Neural crest cell (in vitro differentiated cells): Measurements from ENCODE around the gene BHMT. TPM values are rescaled to one million over a fixed set of nuclear protein-coding genes. Genes with fewer than 3 reads are reported as not detected.
A peak's percentile ranks its signal among the peaks of the same experiment; 100 is the strongest.

Experiments used
- DNase-seq: peaks from one replicate; pipeline ENCODE4 v3.0.0; 2021; ENCODE audit warnings: low read depth, mixed read lengths, low spot score
- H3K27ac Mint-ChIP-seq: one replicate; pipeline ENCODE4 v1.8.0; 2021; ENCODE audit warnings: mild to moderate bottlenecking, mixed read lengths; ENCODE audit not compliant: unreplicated experiment
- H3K27me3 Mint-ChIP-seq: 2 replicates; pipeline ENCODE4 v1.8.0; 2021; ENCODE audit warnings: low read depth, mild to moderate bottlenecking, mixed read lengths
- H3K36me3 Mint-ChIP-seq: 2 replicates; pipeline ENCODE4 v1.8.0; 2021; ENCODE audit warnings: low read depth, mild to moderate bottlenecking, mixed read lengths
- H3K4me1 Mint-ChIP-seq: 2 replicates; pipeline ENCODE4 v1.8.0; 2021; ENCODE audit warnings: mixed read lengths
- H3K4me3 Mint-ChIP-seq: one replicate; pipeline ENCODE4 v1.8.0; 2021; ENCODE audit warnings: mild to moderate bottlenecking, mixed read lengths
- H3K9me3 Mint-ChIP-seq: 2 replicates; pipeline ENCODE4 v1.8.0; 2021; ENCODE audit warnings: mixed read lengths
- total RNA-seq: library from RNA; stranded (reverse); gene quantifications from 2 replicates; pipeline ENCODE4 v1.2.1, GENCODE V29; 2021
- TF ChIP-seq, protein P1 (sequence below): fragments of 200-600 bp; sonication (generic); conservative IDR thresholded peaks from 2 replicates; pipeline ENCODE4 v1.5.0; 2021; ENCODE audit warnings: antibody characterized with exemption, mild to moderate bottlenecking

The BHMT gene
- total RNA-seq, 1 donor from 2014 or later, result not detected

DNA sequence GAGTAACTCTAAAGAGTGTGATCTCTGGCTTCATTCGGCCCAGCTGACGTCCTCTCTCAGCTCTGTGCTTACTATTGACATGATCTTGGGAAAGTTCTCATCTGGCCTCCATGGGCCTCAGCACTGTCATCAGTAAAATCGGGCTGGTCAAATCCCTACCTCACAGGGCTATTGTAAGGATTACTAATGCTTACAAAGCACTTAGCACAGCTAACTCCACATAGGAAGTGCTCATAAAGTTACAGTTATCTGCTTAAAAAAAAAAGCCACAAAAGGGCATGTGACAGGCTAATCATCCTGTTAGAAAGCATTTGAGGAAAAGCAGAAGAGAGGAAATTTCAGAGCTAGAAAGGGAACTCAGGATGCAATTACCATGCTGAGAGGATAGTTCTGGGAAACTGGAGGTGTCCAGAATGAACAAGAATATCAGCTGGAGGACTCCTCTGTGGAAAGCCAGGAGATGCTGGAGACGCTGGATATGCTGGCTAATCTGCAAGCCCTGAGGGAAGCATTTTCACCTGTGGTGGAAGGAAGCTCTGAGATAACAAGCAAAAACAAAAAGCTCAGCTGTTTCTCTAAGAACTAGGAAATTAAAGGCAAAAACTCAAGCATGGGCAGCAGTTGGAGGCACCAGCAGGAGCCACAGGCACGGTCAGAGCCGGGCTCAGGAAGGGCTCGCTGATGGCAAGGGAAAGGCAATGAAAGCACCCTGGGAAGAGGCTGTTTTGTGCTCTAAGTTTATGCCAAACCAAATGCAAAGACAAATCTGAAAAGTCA, 4.4 kb upstream of the BHMT start:
- no peak for DNase-seq
- Mint-ChIP-seq H3K36me3 (no peaks in the 10 kb centered on the region), H3K9me3 (no peaks in the 10 kb centered on the region), H3K4me1 (peaks cover 3% of the 10 kb centered on the region), H3K27me3 (peaks cover 74% of the 10 kb centered on the region), H3K4me3 (no peak overlapping the region), H3K27ac (no peak overlapping the region)
- TF ChIP-seq, protein P1, sequence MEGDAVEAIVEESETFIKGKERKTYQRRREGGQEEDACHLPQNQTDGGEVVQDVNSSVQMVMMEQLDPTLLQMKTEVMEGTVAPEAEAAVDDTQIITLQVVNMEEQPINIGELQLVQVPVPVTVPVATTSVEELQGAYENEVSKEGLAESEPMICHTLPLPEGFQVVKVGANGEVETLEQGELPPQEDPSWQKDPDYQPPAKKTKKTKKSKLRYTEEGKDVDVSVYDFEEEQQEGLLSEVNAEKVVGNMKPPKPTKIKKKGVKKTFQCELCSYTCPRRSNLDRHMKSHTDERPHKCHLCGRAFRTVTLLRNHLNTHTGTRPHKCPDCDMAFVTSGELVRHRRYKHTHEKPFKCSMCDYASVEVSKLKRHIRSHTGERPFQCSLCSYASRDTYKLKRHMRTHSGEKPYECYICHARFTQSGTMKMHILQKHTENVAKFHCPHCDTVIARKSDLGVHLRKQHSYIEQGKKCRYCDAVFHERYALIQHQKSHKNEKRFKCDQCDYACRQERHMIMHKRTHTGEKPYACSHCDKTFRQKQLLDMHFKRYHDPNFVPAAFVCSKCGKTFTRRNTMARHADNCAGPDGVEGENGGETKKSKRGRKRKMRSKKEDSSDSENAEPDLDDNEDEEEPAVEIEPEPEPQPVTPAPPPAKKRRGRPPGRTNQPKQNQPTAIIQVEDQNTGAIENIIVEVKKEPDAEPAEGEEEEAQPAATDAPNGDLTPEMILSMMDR, result no peak

DNA sequence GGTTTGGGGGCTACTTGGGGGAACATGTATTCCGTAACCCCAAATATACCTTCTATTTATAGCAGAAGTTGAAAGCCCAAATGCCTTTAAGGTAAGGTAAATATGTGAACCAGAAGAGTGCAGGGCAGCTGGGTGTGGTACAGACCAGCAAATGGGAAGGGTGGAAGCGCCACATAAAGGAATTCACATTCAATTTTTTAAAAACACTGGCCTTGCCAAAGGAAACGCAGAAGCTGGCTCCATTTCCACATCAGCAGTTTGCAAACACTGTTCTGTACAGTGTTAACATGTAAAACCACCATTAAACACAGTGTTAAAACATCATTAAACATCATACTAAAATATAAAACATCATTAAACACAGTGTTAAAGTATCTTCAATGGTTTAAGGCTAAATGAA, 3.5 kb upstream of the BHMT start:
- Mint-ChIP-seq H3K9me3 (no peaks in the 10 kb centered on the region), H3K27me3 (peaks cover 80% of the 10 kb centered on the region), H3K4me3 (no peak overlapping the region), H3K4me1 (peaks cover 6% of the 10 kb centered on the region), H3K27ac (no peak overlapping the region), H3K36me3 (no peaks in the 10 kb centered on the region)
- no peak for DNase-seq
- TF ChIP-seq, protein P1, result no peak

DNA sequence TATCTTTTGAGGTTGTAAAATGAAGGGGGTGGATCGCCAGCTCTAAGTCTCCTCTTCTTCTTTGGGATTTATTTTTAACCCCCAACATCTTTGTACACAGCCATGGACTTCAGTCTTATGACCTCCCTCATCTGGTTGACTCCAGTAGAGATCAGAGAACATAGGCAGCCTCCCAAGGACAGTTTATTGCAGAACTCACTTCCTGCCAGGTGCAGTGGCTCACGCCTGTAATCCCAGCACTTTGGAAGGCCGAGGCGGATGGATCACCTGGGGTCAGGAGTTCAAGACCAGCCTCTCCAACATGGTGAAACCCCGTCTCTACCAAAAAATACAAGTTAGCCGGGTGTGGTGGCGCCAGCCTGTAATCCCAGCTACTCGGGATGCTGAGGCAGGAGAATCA, 2.8 kb upstream of the BHMT start:
- DNase-seq, result no peak
- Mint-ChIP-seq H3K4me3 (no peak overlapping the region), H3K27me3 (peaks cover 85% of the 10 kb centered on the region), H3K4me1 (peaks cover 6% of the 10 kb centered on the region), H3K36me3 (no peaks in the 10 kb centered on the region), H3K27ac (no peak overlapping the region), H3K9me3 (no peaks in the 10 kb centered on the region)
- TF ChIP-seq, protein P1, result no peak

DNA sequence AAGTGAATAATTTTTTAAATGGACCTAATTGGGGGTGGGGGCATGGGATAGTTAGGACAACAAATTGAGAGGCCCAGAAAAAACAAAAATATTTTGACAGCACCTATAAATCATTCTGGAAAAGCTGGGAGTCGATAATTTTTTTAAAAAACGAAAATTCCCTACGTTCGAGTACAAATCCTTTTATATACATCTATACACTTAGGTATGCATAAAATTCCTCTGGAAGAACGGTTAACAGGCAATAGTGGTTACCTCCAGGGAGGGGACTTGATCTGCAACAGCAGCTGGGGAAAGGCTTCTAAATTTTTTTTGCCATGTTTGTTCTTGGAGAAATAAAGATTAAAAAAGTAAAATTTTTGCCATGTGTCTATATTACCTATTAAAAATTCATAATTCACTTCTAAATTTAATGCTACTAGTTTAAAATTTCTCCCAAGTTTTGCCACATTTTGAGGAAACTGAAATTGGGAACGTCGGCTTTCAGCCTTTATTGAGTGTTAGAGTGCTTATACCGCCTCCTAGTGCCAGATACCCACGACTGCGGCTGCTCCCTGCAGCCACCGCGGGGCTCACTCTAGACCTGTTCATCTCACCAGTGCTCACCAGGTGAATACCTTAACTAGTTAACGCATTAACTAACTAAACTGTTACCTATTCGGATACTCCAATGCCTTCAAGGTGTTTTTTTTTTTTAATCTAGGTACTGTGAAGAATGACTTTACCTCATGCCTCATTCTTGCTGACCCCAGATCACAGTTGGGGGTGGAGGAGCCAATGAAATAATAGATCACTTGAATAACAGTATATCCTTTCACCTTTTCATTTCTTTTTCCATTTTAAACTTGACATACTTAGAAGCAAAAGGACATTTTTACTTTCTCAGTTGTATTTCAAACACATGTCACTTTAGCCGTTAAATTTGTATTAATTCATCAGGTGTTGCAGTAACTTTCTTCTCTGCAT, 1.8 kb upstream of the BHMT start:
- TF ChIP-seq, protein P1, result peak; percentile 57
- no peak for DNase-seq
- Mint-ChIP-seq H3K27ac (no peak overlapping the region), H3K9me3 (no peaks in the 10 kb centered on the region), H3K36me3 (no peaks in the 10 kb centered on the region), H3K27me3 (peaks cover 94% of the 10 kb centered on the region), H3K4me3 (no peak overlapping the region), H3K4me1 (peaks cover 6% of the 10 kb centered on the region)

DNA sequence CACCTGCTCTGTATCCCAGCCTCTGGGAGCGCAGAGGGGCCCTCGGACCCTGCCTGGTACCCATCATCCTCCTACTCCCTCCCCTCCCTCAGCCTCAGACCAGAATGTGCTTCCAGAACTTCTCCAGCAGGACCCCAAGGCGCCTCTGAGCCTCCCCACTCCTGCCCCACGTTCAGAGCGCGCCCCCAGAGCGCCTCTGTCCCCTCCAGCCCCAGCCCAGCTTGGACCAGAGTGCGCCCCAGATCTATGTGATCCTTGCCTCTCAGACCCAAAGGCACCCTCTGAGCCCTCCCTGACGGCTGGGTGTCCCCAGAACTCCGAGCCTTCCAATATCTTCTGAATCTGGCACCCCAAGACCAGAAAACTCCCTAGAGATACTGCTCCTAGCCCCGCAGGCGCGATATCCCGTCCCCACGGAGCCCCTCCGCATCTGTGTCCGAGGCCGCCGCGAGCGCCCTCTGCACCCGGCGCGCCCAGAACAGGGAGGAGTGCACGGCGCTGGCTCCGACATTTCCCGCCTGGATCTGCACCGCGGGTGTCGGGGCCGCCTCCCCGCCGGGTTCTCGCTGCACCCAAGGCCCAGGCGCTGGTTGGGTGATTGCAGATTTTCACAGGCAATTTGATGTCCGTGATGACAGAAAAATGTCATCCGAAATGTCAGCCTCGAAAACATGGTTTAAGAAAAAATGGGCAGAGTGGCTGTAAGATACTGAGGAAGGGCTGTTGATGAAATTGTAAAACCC, 522 bp downstream of the BHMT start:
- Mint-ChIP-seq H3K4me1 (peaks cover 6% of the 10 kb centered on the region), H3K36me3 (no peaks in the 10 kb centered on the region), H3K4me3 (no peak overlapping the region), H3K27ac (no peak overlapping the region), H3K9me3 (no peaks in the 10 kb centered on the region), H3K27me3 (peaks cover 92% of the 10 kb centered on the region)
- DNase-seq, result peak; percentile 13
- TF ChIP-seq, protein P1, result peak; percentile 21
